GM18873 (cell line): ENCODE measurements around the gene PTPRU.

ENCODE experiments used
- ATAC-seq: cut with Tn5 transposase; IDR thresholded peaks from one replicate; pipeline ENCODE4 v1.9.1; 2021; ENCODE audit warnings: mild to moderate bottlenecking, moderate library complexity, moderate number of reproducible peaks; ENCODE audit not compliant: unreplicated experiment, low FRiP score

Gene PTPRU

DNA sequence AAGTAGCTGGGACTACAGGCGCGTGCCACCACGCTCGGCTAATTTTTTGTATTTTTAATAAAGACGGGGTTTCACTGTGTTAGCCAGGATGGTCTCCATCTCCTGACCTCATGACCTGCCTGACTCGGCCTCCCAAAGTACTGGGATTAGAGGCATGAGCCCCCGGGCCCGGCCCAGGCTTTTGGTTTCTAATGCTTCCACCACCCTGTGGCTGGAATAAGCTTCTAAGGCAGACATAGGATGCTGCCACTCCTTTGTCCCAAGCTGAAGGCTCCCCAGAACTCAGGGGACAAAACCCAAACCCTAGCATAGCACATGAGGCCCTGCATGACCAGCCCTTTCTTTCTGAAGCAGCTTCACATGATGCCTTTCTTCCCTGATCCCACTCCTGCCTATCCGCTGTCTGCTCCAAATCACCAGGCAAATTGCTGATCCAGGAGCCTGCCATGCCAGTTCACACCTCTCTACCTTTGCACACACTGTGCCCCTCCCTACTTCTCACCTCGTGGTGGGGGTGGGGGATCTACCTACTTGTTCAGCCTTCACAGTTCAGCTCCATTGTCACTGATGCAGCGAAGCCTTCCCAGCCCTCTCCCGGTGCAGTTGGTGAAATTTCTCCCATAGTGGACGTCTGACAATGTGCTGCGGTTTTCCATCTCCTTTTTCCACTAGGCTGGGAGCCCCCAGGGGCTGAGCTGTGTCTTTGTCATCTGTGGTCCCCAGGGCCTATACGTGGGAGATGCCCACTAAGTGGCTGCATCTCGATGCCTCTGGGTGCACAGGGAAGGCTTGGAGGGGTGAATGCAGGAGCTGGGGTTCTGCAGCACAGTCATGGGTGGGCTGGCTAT is 6.9 kb downstream of the PTPRU start:
- no peak for ATAC-seq

DNA sequence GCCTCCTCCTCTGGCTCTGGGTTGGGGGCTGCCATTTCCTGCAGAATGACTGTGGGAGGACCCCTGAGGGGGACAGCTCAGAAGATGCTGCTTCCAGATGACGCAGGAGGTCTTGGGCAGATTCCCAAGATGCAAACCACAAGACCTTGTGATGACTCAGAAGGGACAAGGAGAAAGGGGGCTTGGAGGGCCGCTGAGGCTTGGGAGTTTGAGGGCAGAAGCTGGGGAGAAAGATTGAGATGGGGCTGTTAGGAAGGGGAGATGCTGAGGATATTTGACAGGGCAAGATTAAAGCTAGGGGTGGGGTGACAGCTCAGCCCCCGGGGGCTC is 7.5 kb downstream of the PTPRU start:
- ATAC-seq: no peak

DNA sequence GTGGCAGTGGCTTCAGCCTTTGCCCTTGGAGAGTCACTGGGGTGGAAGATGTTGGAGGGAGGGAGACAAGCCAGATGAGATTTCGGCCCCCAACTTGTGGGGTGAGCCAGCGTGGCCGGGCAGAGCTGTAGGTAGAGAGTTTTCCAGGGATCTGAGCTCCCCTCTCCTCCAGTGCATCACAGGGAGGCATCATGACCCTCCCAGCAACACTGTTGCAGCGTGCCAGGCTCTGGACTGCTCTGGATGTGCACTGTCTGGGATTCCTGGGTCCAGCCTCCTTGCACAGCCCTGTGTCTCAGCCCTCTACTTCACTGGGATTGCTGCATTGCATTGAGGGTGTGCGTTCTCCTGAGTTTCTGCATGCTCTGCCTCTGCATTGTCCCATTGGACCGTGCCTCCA is 8.9 kb downstream of the PTPRU start:
- no peak for ATAC-seq

DNA sequence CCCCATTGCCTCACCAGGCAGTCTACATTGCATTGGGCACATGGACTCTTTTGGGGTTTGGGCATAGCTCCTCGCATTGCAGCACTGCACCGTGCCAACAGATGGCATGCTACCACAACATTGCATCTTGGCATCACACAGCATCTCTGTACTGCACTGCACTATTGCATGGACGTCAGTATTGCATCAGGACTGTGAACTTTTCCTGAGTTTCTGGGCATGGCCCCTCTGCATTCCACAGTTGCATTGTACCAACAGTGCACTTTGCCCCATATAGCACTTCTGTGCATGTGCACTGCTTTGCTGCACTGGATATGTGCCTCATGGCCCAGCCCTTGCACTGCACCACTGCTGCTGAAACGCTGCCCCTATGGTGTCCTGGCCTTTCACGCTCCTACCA is 9.6 kb downstream of the PTPRU start:
- ATAC-seq: no peak

DNA sequence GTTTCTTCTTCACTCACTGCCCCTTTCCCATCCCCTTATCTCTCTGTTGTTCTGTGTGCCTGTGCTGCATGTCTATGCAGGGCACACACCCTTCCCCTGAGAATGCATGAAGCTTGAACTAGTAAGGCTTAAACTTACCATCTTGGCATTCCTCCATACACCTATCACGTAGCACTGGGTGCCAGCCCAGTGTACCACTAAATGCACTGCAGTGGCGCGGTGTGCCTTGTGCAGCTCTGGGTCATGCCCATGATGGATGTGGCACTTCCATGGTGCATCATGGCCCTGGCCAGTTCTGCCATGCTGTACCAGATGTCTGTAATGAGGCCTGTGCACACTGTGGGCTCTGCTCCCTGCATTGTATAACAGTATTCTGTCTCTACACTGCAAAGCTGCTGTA is 10.7 kb downstream of the PTPRU start:
- ATAC-seq: no peak

DNA sequence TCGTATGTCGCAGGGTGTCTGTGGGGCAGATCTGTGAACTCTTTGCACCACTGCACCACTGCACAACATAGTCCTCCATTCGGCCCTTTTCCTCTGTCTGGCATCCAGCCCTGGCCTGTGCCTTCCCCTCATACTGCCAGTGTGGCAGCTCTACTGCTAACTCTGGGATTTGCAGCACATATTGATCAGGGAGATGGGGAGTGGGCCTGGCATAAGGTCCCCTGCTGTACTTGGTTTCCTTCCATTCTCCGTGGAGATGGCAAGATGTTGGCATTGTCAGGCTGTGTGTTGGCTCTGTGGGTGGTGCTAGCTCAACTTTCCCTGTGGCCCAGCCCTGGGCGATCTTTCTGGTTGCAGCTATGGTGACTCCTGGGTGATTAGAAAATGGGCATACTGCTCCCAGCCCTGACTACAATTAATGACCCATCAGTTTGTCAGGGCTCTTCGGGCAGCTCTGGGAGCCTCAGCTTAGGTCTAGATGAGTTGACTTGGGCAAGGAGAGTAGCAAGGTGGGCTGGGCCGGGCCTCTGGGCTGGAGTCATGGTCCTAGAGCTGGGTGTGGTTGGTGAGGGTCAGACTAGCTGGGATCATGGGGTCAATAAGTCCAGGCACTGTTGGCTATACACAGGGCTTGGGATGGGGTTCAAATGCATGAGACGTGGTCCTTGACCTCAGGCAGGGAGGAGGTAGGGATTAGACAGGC is 11.4 kb downstream of the PTPRU start:
- ATAC-seq: no peak

DNA sequence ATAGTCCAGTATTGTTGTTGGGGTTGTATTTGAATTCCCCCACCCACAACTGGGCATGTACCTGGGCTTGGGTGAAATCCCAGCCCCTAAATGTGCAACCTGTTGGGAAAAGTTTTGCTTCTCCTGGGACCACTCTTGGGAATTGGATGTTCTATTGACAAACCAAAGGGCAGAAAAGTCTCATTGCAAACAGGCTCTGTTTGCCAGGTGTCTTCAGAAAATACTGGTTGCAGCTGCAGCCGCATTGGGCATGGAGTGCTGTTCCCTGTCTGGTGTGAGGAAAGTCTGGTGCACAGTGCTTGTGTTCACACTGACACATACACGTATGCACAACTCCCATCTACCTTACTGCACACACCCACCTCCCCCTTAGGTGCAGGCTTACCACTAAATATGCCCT is 12.1 kb downstream of the PTPRU start:
- ATAC-seq: no peak

DNA sequence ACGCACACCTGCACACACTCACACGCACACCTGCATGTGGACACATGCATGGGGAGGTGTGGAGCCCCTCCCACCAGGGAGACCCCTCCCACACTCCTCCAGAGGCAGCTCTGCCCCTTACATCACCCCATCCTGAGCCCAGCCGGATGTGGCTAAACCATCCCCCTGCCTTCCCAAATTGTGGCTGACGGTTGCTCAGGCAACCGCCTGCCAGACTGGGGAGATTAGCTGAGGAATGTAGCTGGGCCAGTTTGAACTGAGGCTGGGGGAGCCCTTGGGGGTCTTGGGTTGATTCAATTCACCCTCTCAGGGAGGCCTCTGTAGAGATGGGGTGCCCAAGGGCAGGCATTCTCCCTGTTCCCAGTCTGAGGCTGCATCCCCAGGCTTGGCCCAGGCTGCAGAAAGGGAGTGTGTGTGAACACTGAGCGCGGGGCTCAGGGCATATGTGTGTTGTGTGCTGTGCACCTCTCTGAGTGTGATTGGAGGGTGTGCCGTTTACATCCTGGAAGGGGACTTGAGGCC is 12.9 kb downstream of the PTPRU start:
- ATAC-seq: no peak

DNA sequence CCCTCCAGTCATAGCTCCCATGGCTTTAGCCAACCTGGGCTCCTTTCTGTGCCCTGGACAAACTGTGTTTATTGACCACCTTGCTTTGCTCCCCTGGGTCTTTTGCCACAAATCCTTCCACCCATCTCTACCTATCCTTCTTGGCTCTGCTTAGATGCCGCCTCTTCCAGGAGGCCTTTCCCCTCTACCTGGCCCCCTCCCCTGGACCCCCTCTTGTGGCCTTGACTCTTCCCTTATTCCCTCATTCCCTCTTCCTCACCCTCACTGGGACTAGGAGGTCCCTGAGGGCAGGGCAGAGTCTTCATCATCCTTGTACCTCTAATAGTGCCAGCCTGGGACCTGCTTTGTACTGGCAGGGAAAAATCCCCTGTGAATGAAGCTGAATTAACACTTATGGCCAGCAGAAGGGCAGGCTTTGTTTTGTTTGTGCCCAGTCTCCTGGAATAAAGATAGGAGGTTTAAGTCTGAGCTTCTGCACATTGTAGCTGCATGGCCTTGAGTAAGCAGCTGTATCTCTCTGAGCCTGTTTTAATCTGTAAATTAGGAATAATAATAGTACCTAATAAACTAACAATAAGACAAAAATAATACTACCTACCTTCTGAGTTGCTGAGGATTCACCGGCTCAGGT is 13.7 kb downstream of the PTPRU start:
- ATAC-seq: no peak

DNA sequence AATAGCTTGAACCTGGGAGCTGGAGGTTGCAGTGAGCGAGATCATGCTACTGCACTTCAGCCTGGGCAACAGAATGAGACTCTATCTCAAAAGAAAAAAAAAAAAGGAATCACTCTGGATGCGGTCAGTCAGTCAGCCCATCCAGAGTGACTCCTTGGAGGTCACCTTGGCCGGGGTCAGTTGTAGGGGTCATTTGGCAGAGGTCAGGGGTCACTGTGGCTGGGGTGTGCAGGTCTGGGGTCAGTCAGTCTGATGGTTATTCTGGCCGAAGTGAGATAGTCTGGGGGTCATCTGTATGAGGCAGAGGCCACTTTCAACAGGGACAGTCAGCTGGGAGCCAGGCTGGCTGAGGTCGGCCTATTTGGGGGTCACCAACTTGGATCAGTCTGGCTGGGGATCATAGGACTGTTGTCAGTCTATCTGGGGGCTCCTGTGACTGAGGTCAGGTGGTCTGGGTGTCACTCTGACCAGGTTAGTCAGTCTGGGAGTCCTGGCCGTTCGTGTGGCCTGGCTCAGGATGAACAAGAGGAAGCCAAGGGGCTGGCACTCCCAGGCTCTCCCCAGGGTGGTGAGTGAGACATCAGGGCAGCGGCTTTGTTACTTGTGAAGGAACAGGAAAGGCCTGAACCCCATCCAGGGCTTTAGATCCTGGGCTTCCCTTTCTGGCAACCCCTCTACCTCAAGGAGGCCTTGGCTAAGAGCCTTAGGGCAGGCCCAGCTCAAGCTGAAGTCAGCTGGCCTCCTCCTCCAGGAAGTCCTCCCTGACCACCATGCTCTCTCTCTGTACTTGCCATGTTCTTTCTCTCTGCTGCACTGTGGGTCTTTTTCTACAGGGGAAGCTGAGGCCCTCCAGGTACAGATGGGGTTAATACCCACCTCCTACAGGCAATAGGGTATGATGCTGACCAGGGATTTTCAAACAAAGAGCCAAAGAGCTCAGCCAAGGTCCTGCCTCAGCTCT is 15.1 kb downstream of the PTPRU start:
- no peak for ATAC-seq

DNA sequence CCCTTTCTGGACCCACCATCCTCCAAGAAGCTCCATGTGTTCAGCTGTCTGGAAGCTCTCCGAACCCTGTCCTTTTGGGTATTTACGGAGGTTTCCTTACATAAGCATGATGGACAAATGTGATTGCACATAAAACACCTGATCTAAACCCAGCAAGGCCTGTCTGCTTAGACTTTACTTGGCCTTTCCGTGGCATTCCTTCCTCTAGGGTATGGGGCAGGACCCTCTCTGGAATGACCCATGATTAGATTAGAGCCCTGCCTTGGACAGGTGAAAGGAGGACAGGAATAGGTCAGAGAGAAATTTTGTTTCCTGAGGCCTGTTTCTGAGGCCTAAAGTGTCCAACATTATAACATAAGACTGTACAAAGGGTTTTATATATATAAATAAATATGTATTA is 16.9 kb downstream of the PTPRU start:
- ATAC-seq: no peak

DNA sequence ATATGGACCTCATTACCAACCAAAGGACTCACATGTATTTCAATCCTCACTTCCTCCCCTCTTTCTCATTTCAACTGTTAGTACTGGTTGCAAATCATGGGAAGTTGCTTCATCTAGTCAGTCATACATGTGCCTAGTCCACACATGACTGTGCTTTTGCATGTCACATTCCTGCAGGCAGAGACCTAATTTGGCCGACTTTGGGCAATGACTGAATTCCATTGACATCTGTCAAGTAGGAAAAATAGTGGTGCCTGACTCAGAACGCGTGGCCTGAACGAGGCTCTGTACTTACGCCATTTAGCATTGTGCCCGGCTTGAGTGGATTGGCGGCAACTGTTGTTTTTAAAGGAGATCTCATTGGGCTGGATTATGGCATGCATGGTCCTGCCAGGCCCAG is 18.0 kb downstream of the PTPRU start:
- no peak for ATAC-seq

DNA sequence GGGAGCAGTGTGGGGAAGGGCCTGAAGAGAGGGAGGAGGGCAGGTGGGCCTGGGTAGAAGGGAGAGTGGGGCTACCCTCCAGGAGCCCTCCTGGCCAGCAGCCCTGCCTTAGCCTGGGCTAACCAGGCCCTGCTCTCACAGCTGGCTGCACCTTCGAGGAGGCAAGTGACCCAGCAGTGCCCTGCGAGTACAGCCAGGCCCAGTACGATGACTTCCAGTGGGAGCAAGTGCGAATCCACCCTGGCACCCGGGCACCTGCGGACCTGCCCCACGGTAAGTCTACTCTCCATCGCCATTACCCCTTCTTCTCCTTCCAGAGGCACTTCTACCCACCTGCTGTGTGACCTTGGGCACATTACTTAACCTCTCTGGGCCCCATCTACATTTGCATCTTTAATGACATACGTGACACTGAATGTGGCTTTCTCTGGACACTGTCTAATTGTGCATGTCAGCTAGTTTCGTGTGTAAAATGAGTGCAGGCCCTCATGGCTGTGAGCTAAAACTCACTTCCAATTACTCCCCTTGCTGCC is 18.9 kb downstream of the PTPRU start:
- no peak for ATAC-seq

DNA sequence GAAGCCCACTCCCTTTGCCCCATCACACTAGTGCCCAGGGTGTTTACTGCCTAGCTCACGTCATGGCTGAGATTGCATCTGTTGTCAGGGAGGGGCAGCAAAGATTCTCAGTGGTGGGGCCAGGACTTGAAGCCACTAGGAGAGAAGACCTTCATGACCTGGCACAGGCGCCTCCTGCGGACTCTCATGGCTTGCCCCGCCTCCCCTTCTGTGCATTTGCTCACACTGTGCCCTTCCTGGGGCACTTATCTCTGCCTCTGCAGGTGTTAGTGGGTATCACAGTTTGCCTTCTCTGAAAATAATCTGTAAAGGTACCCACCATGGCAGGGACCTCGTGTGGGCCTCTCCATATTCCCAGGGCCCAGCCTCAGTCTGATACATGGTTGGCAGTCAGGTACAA is 20.1 kb downstream of the PTPRU start:
- ATAC-seq: no peak

DNA sequence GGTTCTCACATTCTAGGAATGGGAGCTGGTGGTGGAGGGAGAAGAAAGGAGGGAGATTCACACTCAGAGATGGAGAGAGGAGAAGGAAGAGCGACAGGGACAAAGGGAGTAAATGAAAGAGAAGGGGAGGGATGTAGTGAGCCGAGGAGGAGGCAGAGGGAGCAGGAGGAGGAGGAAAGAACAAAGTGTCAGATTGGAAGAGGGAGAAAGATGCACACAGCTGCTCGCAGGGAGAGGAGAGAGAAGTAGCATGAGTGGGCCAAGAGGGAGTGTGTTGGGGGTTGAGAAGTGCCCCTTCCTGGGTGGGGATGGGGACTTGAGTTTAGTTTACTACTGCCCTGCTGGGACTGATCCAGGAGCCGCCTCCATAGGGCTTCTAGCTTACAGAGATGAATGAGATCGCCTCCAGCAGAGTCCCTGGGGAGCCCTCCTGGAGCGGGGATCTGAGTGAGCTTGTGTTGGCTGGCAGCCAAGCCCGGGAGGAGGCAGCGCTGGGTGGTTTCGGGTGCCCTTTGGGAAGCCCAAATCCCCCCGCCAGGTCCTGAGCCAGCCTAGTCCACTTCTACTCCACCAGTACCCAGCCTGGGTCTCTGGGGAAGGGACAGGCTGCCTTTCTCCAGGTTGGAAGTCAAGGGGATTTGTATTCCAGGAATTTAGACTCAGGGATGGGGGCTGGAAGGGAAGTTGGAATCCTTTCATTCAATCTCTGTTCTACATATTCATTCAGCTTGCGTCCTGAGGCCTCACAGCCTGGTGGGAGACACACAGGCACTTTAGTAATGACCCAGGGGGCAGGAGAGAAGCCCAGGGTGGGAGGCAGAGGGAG is 20.9 kb downstream of the PTPRU start:
- no peak for ATAC-seq

DNA sequence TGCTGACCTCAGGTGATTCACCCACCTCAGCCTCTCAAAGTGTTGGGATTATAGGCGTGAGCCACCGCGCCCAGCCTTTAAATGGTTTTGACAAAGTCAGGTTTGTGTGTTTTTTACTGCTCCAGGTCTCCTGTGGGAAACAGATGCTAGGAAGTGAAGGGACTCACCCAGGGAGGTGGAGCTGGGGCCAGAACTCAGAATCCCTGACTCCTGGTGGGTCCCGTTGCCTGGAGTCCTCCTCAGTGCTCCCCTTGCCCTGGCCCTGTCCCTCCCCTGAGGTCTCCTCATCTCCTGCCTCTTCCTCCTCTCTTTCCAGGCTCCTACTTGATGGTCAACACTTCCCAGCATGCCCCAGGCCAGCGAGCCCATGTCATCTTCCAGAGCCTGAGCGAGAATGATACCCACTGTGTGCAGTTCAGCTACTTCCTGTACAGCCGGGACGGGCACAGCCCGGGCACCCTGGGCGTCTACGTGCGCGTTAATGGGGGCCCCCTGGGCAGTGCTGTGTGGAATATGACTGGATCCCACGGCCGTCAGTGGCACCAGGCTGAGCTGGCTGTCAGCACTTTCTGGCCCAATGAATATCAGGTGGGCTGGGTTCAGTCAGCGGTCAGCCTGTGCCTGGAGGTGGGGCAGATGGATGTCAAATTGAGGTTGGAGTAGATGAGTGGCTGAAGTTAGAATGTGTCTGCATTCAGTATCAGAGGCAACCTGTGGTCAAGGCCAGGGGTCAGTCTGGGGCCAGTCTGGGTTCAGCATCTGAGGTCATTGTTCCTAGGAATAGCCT is 22.1 kb downstream of the PTPRU start:
- ATAC-seq: no peak

DNA sequence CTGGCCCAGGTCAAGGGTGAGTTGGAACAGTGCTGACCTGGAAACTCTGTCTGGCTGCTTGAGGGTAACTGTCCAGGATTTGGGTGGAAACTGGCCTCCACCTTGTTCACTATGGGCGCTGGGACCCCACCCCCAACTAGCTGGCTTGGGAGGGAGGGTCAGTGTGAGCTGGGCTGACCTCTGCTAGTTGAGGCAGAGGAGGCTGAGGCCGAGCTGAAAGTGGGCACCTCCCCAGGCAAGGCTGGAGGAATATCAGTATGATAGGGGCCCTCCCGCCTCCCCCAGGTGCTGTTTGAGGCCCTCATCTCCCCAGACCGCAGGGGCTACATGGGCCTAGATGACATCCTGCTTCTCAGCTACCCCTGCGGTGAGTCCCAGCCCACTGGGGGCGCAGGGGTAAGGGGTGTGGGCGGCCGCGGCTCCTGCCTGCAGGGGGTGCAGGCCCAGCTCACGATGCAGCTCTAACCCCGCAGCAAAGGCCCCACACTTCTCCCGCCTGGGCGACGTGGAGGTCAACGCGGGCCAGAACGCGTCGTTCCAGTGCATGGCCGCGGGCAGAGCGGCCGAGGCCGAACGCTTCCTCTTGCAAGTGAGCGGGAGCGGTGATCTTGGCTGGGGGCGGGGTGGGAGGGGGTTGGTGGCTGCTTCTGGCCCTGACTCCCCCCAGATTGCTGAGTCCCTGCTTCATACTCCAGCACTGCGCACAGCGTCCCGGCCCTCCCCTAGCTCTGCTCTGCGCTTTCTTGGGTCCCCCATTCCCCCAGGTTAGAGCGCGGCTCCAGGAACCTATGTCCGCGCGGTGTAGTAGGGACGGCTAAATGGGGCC is 22.9 kb downstream of the PTPRU start:
- ATAC-seq: no peak
